Fibroblast of skin of scalp (primary cell): ENCODE measurements around the gene ERVK3-1.

Experiments used
- DNase-seq: peaks from one replicate; pipeline ENCODE4 v3.0.0-alpha.2; 2013

The ERVK3-1 gene

GRCh38 chr19:58364146-58364545 lies 59.0 kb downstream of the ERVK3-1 start:
- DNase-seq = no peak
